ENCODE results near the gene FAM8A1. TPM values are rescaled to one million over a fixed set of nuclear protein-coding genes. Genes with fewer than 3 reads are reported as not detected.

The FAM8A1 gene
- polyA plus RNA-seq (2013), result 10.1 and 10.3 TPM in 2 replicates

DNA sequence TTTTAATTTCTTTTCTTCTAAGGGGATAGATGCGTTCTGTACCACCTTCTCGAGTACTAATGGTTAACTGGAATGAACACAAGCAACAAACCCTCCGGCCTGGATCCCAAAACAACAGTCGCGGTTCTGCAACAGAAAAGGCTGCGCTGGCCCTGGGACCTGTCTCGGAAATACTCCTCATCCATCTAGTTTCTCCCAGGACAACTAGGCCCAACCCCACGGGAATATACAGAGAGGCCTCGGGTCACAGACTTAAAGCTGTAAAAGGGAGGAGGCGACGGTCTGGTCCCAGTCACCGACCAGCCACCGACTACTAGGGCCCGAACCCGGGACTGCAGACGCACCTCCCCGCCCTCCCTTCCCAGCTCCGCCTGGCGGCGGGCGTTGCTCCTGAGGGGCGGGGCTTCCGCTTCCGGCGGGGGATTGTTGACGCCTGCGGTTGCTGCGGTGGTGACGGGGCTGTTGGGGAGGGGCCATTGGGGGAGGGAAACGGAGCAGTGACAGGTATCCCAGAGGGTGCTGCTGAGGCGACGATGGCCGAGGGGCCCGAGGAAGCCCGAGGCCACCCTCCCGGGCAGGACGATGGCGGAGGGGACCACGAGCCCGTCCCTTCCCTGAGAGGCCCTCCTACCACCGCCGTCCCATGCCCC lies at the start of gene FAM8A1:
Gene FAM8A1, plus strand, starts transcription at position 426 of the 650 bp plus-strand sequence. Its CDS starts 108 bp downstream, at position 534.
- H4K12ac ChIP-seq (ENCODE audit: low read depth, low read length), result peak within 1 kb of the TSS; percentile 85
- no peak within 1 kb of the TSS for H3K18ac ChIP-seq (ENCODE audit: low read length)
- peaks cover 0 to 8% of the 10 kb centered on the region in 2 experiments for H3K4me1 ChIP-seq (ENCODE audit: control insufficient read depth in 1 of 2, insufficient read depth in 2 of 2, low read length in 2 of 2)
- WGBS (ENCODE audit: extremely low coverage, insufficient coverage, insufficient read length), result no CpG with 5 or more reads among the region's 42 CpGs
- peak; percentile 87 to 93 for DNase-seq
- H3K14ac ChIP-seq (ENCODE audit: low read length), result peak within 1 kb of the TSS; percentile 86
- peak within 1 kb of the TSS; percentile 80 for H3K4me3 ChIP-seq (ENCODE audit: low read depth, low read length)
- peaks cover 2% of the 10 kb centered on the region for H3K79me2 ChIP-seq (ENCODE audit: control insufficient read depth, insufficient read depth, low read length, poor library complexity)
- H3K9me3 ChIP-seq (ENCODE audit: insufficient read depth, low read depth, low read length), result no peaks in the 10 kb centered on the region
- peak within 1 kb of the TSS; percentile 58 for H2BK5ac ChIP-seq (ENCODE audit: low read depth, low read length, poor library complexity)
- H3K4ac ChIP-seq (ENCODE audit: low read depth, low read length), result peak within 1 kb of the TSS; percentile 19
- peak within 1 kb of the TSS; percentile 85 for H2AFZ ChIP-seq (ENCODE audit: insufficient read depth, low read length, poor library complexity)
- no peak within 1 kb of the TSS for H3K23ac ChIP-seq (ENCODE audit: low read length)
- H3K36me3 ChIP-seq (ENCODE audit: control insufficient read depth in 1 of 2, insufficient read depth in 2 of 2, low read length in 2 of 2), result no peaks in the 10 kb centered on the region
- H2BK12ac ChIP-seq (ENCODE audit: low read length), result no peak within 1 kb of the TSS
- peak within 1 kb of the TSS; percentile 96 for H3K4me2 ChIP-seq (ENCODE audit: low read length)
- H4K8ac ChIP-seq (ENCODE audit: low read depth, low read length), result peak within 1 kb of the TSS; percentile 90
- peak within 1 kb of the TSS; percentile 86 for H2BK120ac ChIP-seq (ENCODE audit: insufficient read depth, low read length, poor library complexity)
- peak within 1 kb of the TSS; percentile 75 for H3K9ac ChIP-seq (ENCODE audit: low read length)
- no peak within 1 kb of the TSS for H2AK5ac ChIP-seq (ENCODE audit: low read length)
- H3K79me1 ChIP-seq (ENCODE audit: low read length), result peaks cover 6% of the 10 kb centered on the region
- H3K27ac ChIP-seq (ENCODE audit: low read depth, low read length), result peak within 1 kb of the TSS; percentile 75
- H3K27me3 ChIP-seq (ENCODE audit: insufficient read depth, low read length), result no peaks in the 10 kb centered on the region
- H4K91ac ChIP-seq (ENCODE audit: low read depth, low read length), result peak within 1 kb of the TSS; percentile 88

- Histone ChIP-seq H2BK120ac (ENCODE audit: insufficient read depth, low read length, poor library complexity) (no peak overlapping the region), H3K18ac (ENCODE audit: low read length) (no peak overlapping the region), H3K79me2 (ENCODE audit: control insufficient read depth, insufficient read depth, low read length, poor library complexity) (no peaks in the 10 kb centered on the region), H3K4me1 (ENCODE audit: control insufficient read depth in 1 of 2, insufficient read depth in 2 of 2, low read length in 2 of 2) (no peaks in the 10 kb centered on the region), H2BK12ac (ENCODE audit: low read length) (no peak overlapping the region), H2AK5ac (ENCODE audit: low read length) (no peak overlapping the region), H2BK5ac (ENCODE audit: low read depth, low read length, poor library complexity) (no peak overlapping the region), H3K9me3 (ENCODE audit: insufficient read depth, low read depth, low read length) (peaks cover 3% of the 10 kb centered on the region), H3K4me3 (ENCODE audit: low read depth, low read length) (no peak overlapping the region), H4K91ac (ENCODE audit: low read depth, low read length) (no peak overlapping the region), H3K36me3 (ENCODE audit: control insufficient read depth in 1 of 2, insufficient read depth in 2 of 2, low read length in 2 of 2) (peaks cover 20 to 29% of the 10 kb centered on the region in 2 experiments), H3K9ac (ENCODE audit: low read length) (no peak overlapping the region), H4K8ac (ENCODE audit: low read depth, low read length) (no peak overlapping the region), H3K27me3 (ENCODE audit: insufficient read depth, low read length) (no peaks in the 10 kb centered on the region), H3K27ac (ENCODE audit: low read depth, low read length) (no peak overlapping the region), H4K12ac (ENCODE audit: low read depth, low read length) (no peak overlapping the region), H3K79me1 (ENCODE audit: low read length) (no peaks in the 10 kb centered on the region), H2AFZ (ENCODE audit: insufficient read depth, low read length, poor library complexity) (no peak overlapping the region), H3K14ac (ENCODE audit: low read length) (no peak overlapping the region), H3K4ac (ENCODE audit: low read depth, low read length) (no peak overlapping the region), H3K23ac (ENCODE audit: low read length) (no peak overlapping the region), H3K4me2 (ENCODE audit: low read length) (no peak overlapping the region)
- no CpG with 5 or more reads among the region's 9 CpGs for WGBS (ENCODE audit: extremely low coverage, insufficient coverage, insufficient read length)
- DNase-seq, result peak in 1 of 2 donors; percentile 17
Measured at GRCh38 chr6:17551383-17551958, 48.6 kb upstream of the FAM8A1 start.

DNA sequence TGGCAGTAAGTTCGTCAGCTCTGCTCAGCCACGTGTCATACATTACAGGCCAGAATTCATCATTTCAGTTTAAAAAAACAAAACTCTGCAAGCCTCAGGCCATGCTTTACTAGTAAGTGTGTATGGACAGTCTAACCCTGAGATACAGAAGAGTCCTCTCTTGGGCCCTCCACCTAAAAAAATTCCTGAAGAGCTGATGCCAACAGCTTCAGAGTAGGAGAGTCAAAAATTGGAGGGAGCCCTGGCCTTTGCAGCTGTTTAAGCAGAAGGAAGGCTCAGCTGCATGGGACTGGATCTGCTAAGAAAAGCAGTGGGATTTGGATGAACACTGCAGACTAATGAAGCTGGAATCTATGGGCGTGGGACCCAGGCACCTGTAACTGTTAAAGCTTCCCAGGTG lies 47.2 kb upstream of the FAM8A1 start:
- Histone ChIP-seq H3K18ac (ENCODE audit: low read length) (no peak overlapping the region), H3K4me1 (ENCODE audit: control insufficient read depth in 1 of 2, insufficient read depth in 2 of 2, low read length in 2 of 2) (no peaks in the 10 kb centered on the region), H3K36me3 (ENCODE audit: control insufficient read depth in 1 of 2, insufficient read depth in 2 of 2, low read length in 2 of 2) (peaks cover 20 to 29% of the 10 kb centered on the region in 2 experiments), H2BK5ac (ENCODE audit: low read depth, low read length, poor library complexity) (no peak overlapping the region), H3K79me1 (ENCODE audit: low read length) (no peaks in the 10 kb centered on the region), H2AK5ac (ENCODE audit: low read length) (no peak overlapping the region), H3K4me3 (ENCODE audit: low read depth, low read length) (no peak overlapping the region), H3K9me3 (ENCODE audit: insufficient read depth, low read depth, low read length) (peaks cover 3% of the 10 kb centered on the region), H3K4me2 (ENCODE audit: low read length) (no peak overlapping the region), H4K12ac (ENCODE audit: low read depth, low read length) (no peak overlapping the region), H3K27ac (ENCODE audit: low read depth, low read length) (no peak overlapping the region), H4K8ac (ENCODE audit: low read depth, low read length) (no peak overlapping the region), H2AFZ (ENCODE audit: insufficient read depth, low read length, poor library complexity) (no peak overlapping the region), H4K91ac (ENCODE audit: low read depth, low read length) (no peak overlapping the region), H3K4ac (ENCODE audit: low read depth, low read length) (no peak overlapping the region), H3K79me2 (ENCODE audit: control insufficient read depth, insufficient read depth, low read length, poor library complexity) (no peaks in the 10 kb centered on the region), H3K14ac (ENCODE audit: low read length) (no peak overlapping the region), H3K27me3 (ENCODE audit: insufficient read depth, low read length) (no peaks in the 10 kb centered on the region), H2BK12ac (ENCODE audit: low read length) (no peak overlapping the region), H3K23ac (ENCODE audit: low read length) (no peak overlapping the region), H3K9ac (ENCODE audit: low read length) (no peak overlapping the region), H2BK120ac (ENCODE audit: insufficient read depth, low read length, poor library complexity) (no peak overlapping the region)
- no peak for DNase-seq
- no CpG with 5 or more reads among the region's 3 CpGs for WGBS (ENCODE audit: extremely low coverage, insufficient coverage, insufficient read length)

DNA sequence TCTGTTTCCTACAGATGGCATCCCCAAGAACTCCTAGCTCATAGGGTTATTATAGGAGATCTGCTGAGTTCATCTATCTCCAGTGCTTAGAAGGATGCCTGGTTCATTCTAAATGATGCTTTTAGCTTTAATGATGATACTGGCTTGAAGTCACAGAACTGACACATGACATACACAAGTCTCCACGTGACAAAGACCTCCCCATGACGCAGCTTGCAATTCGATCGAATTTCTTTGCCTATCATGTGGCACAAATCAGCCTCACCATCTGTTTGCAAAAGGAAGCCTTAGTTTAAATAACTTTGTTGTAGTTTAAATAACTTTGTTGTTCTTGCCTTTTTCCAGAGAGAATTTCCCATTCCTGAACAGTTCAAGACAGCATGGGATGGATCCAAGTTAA lies 44.1 kb upstream of the FAM8A1 start:
- H2BK12ac ChIP-seq (ENCODE audit: low read length), result no peak overlapping the region
- no peak overlapping the region for H2BK120ac ChIP-seq (ENCODE audit: insufficient read depth, low read length, poor library complexity)
- H3K14ac ChIP-seq (ENCODE audit: low read length), result no peak overlapping the region
- no peak overlapping the region for H3K4ac ChIP-seq (ENCODE audit: low read depth, low read length)
- H2AK5ac ChIP-seq (ENCODE audit: low read length), result no peak overlapping the region
- H3K79me2 ChIP-seq (ENCODE audit: control insufficient read depth, insufficient read depth, low read length, poor library complexity), result no peaks in the 10 kb centered on the region
- no peaks in the 10 kb centered on the region for H3K27me3 ChIP-seq (ENCODE audit: insufficient read depth, low read length)
- peaks cover 17 to 32% of the 10 kb centered on the region in 2 experiments for H3K36me3 ChIP-seq (ENCODE audit: control insufficient read depth in 1 of 2, insufficient read depth in 2 of 2, low read length in 2 of 2)
- no peak overlapping the region for H3K27ac ChIP-seq (ENCODE audit: low read depth, low read length)
- no peak overlapping the region for H3K4me3 ChIP-seq (ENCODE audit: low read depth, low read length)
- WGBS (ENCODE audit: extremely low coverage, insufficient coverage, insufficient read length), result no CpG with 5 or more reads among the region's 4 CpGs
- no peak overlapping the region for H2AFZ ChIP-seq (ENCODE audit: insufficient read depth, low read length, poor library complexity)
- no peak overlapping the region for H3K9ac ChIP-seq (ENCODE audit: low read length)
- no peaks in the 10 kb centered on the region for H3K79me1 ChIP-seq (ENCODE audit: low read length)
- H3K4me1 ChIP-seq (ENCODE audit: control insufficient read depth in 1 of 2, insufficient read depth in 2 of 2, low read length in 2 of 2), result no peaks in the 10 kb centered on the region
- H4K8ac ChIP-seq (ENCODE audit: low read depth, low read length), result no peak overlapping the region
- no peak for DNase-seq
- H3K9me3 ChIP-seq (ENCODE audit: insufficient read depth, low read depth, low read length), result peaks cover 6% of the 10 kb centered on the region
- no peak overlapping the region for H2BK5ac ChIP-seq (ENCODE audit: low read depth, low read length, poor library complexity)
- no peak overlapping the region for H4K91ac ChIP-seq (ENCODE audit: low read depth, low read length)
- no peak overlapping the region for H3K4me2 ChIP-seq (ENCODE audit: low read length)
- no peak overlapping the region for H3K18ac ChIP-seq (ENCODE audit: low read length)
- no peak overlapping the region for H3K23ac ChIP-seq (ENCODE audit: low read length)
- H4K12ac ChIP-seq (ENCODE audit: low read depth, low read length), result no peak overlapping the region
